Bronchial epithelial cell (primary cell): Measurements from ENCODE around the gene PDXK. TPM values are rescaled to one million over a fixed set of nuclear protein-coding genes. Genes with fewer than 3 reads are reported as not detected.
A peak's percentile ranks its signal among the peaks of the same experiment; 100 is the strongest.

Experiments
- DNase-seq: peaks from one replicate; pipeline ENCODE4 v3.0.0-alpha.2; 2010; ENCODE audit warnings: low read depth
- FAIRE-seq: peaks from 2 replicates; lab custom pipeline; 2011; peaks lifted over from hg19 to GRCh38; lab: Jason Lieb, UNC
- H3K27me3 ChIP-seq: 2 replicates; pipeline ENCODE4 v1.5.1; 2011; ENCODE audit warnings: low read length; ENCODE audit not compliant: control insufficient read depth, insufficient read depth
- H3K36me3 ChIP-seq: 2 replicates; pipeline ENCODE4 v1.5.1; 2011; ENCODE audit warnings: low read length; ENCODE audit not compliant: control insufficient read depth, insufficient read depth
- H3K4me3 ChIP-seq: 2 replicates; pipeline ENCODE4 v1.5.1; 2011; ENCODE audit warnings: mild to moderate bottlenecking, low read depth, low read length, control low read depth
- total RNA-seq: library from RNA; depleted of rRNA; stranded (reverse); fragments of >200 nt; gene quantifications from 2 replicates; pipeline ENCODE4 v1.2.1, GENCODE V29; 2014
- TF ChIP-seq, protein P1 (sequence below): IDR thresholded peaks from 2 replicates; pipeline ENCODE4 v1.5.1; 2011; ENCODE audit warnings: mild to moderate bottlenecking, moderate library complexity, low read length, control low read depth, inconsistent platforms; ENCODE audit not compliant: insufficient read depth, severe bottlenecking

PDXK gene
- total RNA-seq, 1 donor from 2014 or later = 591 TPM

DNA sequence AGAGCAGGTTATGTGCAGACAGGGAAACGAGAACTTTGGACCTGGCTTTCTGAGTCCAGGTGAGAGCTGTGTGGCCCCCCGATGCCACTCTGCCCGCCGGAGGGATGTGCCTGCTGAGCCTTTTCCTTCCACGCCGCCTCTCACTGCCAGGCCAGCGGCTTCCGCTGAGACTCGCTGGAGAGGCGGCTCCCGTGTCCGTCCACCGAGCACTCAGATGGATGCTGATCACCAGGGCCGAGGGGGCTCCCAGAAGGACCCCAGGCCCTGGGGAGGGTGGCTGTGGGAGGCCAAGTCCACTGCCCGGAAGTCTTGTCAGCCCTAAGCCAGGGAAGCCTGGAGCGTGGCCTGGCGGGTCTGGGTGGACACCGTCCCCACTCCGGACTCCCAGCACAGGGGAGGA is 40.7 kb downstream of the PDXK start:
- TF ChIP-seq, protein P1, sequence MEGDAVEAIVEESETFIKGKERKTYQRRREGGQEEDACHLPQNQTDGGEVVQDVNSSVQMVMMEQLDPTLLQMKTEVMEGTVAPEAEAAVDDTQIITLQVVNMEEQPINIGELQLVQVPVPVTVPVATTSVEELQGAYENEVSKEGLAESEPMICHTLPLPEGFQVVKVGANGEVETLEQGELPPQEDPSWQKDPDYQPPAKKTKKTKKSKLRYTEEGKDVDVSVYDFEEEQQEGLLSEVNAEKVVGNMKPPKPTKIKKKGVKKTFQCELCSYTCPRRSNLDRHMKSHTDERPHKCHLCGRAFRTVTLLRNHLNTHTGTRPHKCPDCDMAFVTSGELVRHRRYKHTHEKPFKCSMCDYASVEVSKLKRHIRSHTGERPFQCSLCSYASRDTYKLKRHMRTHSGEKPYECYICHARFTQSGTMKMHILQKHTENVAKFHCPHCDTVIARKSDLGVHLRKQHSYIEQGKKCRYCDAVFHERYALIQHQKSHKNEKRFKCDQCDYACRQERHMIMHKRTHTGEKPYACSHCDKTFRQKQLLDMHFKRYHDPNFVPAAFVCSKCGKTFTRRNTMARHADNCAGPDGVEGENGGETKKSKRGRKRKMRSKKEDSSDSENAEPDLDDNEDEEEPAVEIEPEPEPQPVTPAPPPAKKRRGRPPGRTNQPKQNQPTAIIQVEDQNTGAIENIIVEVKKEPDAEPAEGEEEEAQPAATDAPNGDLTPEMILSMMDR = no peak
- DNase-seq (no peak), FAIRE-seq (no peak)
- peaks cover 29% of the 10 kb centered on the region for H3K36me3 ChIP-seq
- no peaks in the 10 kb centered on the region for H3K27me3 ChIP-seq
- H3K4me3 ChIP-seq = no peak overlapping the region

DNA sequence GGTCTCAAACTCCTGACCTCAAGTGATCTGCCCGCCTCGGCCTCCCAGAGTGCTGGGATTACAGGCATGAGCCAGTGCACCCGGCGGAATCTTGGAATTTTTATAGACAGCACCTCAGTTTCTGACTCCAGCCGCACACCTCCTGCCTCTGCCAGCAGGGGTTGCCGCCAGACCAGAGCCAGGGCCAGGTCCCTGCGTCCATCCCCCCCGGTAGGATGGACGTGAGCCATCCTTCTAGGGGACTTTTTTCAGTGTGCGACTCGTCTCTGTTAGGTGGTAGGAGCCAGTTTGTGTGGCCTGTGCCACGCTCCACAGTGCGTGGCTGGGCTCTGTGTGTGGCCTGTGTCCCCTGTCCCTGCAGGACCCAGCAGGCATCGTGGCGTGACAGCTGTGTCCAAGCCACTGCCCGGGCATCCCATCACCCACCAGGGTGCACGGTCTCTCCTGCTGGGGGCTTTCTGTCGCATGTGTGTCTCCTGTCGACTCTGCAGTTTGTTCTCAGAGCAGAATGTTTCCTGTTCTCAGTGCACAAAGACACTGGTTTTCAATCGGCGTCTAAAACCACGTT is 41.5 kb downstream of the PDXK start:
- Histone ChIP-seq H3K36me3 (peaks cover 24% of the 10 kb centered on the region), H3K27me3 (no peaks in the 10 kb centered on the region), H3K4me3 (no peak overlapping the region)
- FAIRE-seq (no peak), DNase-seq (no peak)
- TF ChIP-seq, protein P1 = no peak

- TF ChIP-seq, protein P1 = no peak
- no peak overlapping the region for H3K4me3 ChIP-seq
- H3K36me3 ChIP-seq = peaks cover 11% of the 10 kb centered on the region
- H3K27me3 ChIP-seq = no peaks in the 10 kb centered on the region
- no peak for DNase-seq
- FAIRE-seq = no peak
These were observed 43.0 kb downstream of the PDXK start for GRCh38 chr21:43761886-43762285.

DNA sequence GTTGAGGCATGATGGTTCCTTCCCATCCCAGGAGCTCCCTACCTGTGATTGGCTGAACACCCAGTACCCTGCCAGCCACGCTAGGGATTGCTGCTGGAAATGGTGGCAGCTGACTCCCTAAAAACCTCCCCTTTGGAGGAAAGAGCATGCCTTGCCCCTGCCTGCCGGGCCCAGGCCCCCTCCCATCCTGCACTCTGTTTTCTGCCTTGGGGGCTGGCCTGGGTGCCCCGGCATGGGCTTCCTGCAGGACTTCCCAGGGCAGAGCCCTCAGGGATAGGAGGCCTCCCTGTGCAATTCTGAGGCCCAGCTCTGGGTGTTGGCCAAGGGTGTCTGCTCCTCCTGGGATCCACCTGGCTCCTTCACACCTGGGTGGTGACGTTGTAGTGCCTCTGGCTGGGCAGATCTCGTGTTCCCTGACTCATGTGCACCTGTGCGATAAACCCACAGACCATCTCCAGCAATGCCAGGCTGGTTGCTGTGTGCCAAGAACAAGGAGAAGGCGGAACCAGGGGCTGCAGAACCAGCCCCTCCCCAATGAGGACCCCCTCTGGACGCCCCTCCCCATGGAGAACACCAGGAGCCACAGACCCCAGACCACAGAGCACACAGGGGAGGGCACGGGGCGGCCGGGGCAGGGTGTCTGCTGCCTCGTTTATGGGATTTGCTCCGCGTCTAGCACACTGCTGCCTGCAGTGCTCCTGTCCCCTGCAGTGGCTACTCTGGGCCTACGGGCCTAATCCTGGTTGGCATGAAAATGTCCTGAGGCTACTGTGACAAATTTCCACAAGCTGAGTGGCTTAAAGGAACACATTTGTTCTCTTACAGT is 43.6 kb downstream of the PDXK start:
- Histone ChIP-seq H3K36me3 (peaks cover 7% of the 10 kb centered on the region), H3K27me3 (no peaks in the 10 kb centered on the region), H3K4me3 (no peak overlapping the region)
- FAIRE-seq (peak; percentile 96), DNase-seq (peak; percentile 77)
- TF ChIP-seq, protein P1 = no peak

DNA sequence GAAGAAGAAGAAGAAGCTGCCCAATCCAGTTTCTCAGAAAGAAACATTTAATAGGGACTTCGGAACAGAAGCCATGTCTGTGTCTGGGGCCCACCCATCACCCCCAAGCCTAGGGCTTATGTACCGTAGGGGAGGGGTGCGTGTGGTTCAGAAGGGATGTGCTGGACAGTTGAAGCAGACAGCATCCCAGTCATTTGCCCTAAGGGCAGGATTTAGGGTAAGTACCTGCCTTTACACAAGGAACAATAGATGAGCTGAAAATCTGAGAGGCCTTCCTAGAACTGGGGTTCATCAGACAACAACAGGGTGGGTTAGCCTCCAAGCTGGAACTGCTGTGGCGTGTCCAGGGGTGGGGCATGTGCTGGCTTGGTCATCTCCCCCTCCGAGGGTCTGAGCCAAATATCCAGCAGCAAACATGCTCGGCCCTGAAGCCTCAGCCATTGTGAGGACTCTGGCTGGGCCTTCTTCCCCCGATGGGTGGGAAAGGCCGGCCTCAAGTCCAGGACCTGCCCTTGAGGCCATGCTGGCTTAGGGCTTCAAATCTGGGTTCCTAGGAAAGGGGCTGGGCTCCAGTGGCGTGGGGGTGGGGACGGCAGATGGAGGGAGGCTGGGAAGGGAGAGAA is 45.1 kb downstream of the PDXK start:
- TF ChIP-seq, protein P1 = no peak
- FAIRE-seq (no peak), DNase-seq (no peak)
- Histone ChIP-seq H3K27me3 (no peaks in the 10 kb centered on the region), H3K36me3 (peaks cover 4% of the 10 kb centered on the region), H3K4me3 (no peak overlapping the region)
